HG03103 (cell line): ENCODE results near the gene OR4D5.

Experiments used
- ATAC-seq: cut with Tn5 transposase; IDR thresholded peaks from one replicate; pipeline ENCODE4 v1.9.1; 2021; ENCODE audit warnings: low read depth; ENCODE audit not compliant: unreplicated experiment

The OR4D5 gene

DNA sequence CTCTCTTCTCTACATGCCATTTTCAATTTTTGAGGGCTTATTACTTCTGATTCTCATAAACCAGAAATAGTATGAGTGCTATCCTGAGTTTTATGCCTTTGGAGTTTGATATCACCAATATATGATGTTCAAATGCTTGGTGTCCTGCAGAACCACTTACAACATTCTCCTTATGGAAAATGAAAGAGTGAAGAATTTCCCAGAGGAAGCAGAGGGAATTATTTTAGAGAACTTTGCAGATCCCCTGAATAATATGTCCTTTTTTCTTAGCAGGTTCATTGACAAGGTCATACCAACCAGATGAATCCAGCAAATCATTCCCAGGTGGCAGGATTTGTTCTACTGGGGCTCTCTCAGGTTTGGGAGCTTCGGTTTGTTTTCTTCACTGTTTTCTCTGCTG, at the start of gene OR4D5:
OR4D5 (plus strand) TSS at position 301 of the 400 bp plus-strand sequence; CDS start at position 301, 0 bp downstream.
- ATAC-seq = no peak

DNA sequence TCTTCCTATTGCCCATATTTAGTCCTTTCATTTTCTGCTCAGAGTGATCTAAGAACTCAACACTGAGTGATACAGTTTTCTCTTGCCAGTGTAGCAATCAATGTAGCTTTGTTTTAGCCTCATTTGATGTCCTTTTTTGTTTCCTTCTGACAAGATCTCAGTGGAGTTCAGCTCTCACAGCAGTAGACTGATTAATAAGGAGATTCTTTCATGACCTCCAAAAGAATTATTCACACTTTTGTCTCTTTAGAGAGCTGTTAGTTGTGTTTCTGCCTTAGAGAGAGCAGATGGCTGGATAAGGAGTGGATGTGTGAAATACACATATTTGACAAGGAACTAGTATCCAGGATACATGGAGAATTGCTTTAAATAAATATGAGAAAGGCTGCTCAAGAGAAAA, 47.4 kb upstream of the OR4D5 start:
- ATAC-seq = no peak

DNA sequence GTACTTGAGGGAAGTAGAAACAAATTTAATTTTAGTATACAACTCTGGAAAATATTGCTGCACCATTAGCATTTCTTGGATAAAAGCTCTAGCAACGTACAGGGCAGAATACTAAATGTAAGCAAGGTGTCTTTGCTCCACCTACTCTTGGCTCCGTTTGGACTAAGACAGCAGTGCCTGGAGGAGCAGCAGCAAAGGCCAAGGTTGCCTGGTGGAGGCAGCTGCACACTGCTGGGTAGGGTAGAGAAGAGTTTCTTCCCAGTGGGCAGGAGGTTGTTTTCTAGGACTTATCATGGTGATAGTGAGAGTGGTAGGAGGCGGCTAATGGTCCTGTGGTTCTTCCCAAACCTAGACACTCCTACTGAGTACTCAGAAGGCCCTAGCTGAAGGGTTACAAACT, 39.6 kb upstream of the OR4D5 start:
- no peak for ATAC-seq

DNA sequence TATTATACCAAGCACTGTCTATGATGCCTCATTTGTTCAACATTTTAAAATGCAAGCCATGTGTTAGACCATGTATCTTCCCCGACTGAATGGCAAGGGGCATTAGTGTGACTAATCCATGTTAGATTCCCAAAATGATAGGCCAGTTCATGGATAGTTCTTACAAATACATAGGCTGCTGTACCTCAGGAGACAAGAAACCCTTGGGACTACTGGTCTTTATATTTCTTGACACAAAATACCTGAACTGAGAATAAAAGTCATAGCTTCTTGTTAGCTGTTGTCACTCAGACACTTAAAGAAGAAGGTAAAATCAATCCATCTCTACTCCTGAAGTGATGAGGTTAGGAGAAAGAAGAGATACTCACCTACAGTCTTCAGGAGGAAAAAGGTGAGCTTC, 37.5 kb upstream of the OR4D5 start, which contains the start of gene OR8D4:
OR8D4 (plus strand) TSS at position 301 of the 400 bp plus-strand sequence. CDS start 4,265 bp downstream, outside the sequence.
- no peak for ATAC-seq

DNA sequence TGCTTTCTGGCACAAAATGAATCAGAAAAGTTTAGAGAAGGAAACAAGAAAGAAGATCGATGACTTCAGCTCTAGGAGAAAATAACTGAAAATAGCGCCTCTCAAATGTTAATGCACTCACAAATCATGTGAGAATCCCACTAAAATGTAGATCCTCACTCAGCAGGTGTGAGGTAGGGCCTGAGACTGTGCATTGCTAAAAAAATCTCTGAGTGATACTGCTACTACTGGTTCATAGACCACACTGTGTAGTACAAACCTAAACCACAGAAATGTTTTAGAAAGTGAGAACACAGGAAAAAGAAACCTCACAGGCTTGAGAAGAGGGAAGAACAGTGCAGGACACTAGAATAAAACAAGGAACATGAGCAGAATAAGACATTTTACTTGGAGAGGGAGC, 35.5 kb upstream of the OR4D5 start:
- ATAC-seq = peak; percentile 94

DNA sequence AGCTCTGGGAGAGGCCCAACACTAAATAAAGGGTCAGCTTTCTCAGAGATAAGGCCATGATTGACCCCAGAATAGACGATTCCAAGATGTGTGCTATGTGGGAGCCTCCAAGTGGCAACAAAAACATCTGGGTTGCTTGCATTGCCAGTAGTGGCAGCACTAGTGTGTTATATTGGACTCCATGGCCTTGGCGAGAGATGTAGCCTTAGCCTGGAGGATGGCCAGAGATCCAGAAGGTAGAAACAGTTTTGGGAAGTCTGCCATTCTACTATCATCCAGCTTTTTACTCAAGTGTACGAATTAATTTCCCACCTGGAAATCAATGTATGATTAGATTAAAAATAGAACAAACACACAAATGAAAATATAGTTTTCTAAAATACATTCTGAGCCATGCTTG, 34.5 kb upstream of the OR4D5 start:
- no peak for ATAC-seq

DNA sequence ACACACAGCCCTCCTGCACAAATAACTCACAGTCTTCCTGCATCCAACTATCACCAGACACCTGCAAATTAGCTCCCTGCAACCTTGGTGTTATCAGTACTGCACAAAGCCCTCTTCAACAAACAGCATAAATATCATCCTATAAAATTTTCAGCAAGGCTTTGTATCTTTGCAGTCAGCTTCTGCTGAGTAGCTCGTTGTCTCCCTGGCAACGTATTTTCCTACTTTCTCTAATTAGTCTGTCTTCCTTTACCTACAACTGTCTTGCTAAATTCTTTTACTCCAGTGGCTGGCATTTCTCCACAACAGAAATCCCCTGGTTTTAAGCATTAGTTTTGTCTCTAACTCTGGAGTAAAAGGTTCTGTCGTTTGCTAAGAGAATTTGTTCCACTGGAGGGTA, 33.6 kb upstream of the OR4D5 start:
- no peak for ATAC-seq

DNA sequence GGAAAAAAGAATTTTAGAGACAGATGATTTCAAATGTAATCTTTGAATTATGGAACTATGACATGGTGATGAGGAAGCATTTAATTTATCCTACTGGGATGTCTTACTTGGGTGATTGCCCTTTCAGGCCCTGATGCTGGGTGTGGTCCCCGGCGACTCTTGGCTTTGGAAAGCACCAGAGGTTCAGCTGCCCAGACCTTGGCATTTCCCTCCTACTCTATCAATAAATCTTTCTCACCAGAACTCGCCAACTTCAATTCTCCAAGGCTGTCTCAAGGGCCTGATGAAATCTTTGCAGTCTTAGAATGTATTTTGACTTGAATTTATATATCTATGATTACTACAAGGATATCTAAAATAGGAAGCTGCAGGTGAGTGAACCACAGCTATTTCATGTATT, 18.5 kb upstream of the OR4D5 start:
- no peak for ATAC-seq

DNA sequence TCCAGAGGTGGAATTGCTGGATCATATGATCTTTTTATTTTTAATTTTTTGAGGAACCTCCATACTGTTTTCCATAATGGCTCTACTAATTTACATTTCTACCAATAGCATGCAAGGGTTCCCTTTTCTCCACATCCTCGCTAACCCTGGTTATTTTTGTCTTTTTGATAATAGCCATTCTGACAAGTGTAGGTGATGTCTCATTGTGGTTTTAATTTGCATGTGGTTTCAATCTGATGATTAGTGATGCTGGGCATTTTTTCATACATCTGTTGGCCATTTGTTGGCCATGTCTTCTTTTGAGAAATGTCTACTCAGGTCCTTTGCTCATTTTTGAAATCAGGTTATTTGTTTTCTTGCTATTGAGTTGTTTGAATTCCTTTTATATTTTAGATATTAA, 15.4 kb upstream of the OR4D5 start:
- no peak for ATAC-seq

DNA sequence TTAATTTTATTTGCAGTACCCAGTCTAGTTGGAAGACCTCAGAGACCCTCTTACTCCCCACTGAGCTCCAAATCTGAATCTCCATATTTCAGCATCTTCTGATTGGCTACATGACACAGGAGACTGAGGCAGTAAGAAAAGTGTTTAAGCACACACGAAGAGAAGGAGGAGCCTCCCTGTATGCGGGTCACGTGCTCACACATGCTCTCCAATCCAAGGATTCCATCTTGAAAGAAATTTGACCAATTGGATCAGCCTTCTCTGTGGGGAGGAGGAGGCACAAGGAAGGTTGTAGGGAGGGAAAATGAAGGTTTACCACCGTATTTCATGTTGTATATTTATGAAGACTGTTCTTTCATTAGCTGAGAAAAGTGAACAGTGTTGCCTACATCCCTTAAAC, 3.0 kb downstream of the OR4D5 start:
- ATAC-seq = no peak

DNA sequence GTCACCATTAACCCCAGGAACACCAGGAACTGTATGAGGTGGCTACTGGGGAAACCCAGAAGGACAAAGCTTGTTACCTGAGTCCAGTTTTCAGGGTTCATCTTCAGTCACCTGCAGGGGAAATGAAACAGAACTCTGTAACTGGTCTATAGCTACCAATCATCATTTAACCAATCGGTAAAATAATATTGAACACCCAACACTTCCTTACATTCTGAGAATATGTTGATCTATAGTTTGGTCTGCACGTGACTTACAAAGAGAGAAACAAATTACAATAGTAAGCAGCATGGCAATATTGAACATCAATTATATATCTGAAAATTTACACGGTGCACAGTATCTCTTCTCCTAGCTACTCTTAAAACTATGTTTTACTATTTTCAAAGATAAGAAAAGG, 4.3 kb downstream of the OR4D5 start, which contains the start of gene OR6T1:
OR6T1 (minus strand) TSS at position 101 of the 400 bp plus-strand sequence; CDS start at position 101, 0 bp downstream.
- ATAC-seq = no peak

DNA sequence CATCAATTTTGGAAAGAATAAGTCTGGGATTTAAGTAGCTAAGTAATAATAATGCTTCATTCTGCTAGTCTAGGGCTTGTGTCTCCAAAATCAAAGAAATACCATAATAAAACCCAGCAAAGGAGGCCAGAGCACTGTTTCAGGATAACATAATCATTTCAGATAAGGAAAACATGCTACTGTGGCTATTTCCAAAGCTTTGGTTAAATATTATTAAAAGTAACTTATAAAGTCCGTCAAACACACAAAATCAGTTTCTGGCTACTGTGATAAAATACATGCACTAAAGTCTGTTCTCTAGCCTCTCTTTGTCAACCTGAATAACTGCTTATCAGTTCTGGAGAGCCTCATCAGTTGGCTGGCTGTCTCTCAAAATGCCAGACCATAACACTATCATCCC, 5.7 kb downstream of the OR4D5 start:
- ATAC-seq = no peak

DNA sequence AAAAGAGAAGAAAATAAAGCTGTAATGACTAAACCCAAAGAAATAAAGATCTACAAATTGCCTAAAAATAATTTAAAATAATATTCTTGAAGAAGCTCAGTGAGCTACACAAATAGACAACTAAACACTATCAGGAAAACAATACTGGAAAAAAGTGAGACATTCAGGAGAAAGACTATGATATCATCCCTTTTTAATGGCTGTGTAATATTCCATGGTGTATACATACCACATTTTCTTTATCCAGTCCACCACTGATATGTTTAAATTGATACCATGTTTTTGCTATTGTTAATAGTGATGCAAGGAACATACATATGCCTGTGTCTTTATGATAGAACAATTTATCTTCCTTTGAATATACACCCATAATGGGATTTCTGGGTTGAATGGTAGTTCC, 17.3 kb downstream of the OR4D5 start:
- no peak for ATAC-seq

DNA sequence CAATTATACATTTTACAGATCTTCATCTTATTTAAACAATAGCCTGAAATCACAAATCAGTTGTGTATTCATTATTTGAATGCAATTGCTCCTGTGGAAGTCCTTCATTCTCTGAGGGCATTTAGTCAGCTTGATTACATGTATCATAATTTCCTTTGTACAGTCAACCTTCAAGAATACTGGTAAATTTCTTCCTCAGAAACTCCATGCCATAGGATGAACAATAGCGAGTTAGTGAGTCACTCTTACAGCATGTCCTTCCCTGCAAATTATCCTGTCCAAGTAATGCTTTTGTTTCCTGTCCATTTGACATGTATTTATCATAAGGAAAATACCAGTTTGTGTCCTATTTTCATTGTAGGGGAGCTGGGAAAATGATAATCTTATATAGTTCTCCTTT, 34.4 kb downstream of the OR4D5 start:
- no peak for ATAC-seq

DNA sequence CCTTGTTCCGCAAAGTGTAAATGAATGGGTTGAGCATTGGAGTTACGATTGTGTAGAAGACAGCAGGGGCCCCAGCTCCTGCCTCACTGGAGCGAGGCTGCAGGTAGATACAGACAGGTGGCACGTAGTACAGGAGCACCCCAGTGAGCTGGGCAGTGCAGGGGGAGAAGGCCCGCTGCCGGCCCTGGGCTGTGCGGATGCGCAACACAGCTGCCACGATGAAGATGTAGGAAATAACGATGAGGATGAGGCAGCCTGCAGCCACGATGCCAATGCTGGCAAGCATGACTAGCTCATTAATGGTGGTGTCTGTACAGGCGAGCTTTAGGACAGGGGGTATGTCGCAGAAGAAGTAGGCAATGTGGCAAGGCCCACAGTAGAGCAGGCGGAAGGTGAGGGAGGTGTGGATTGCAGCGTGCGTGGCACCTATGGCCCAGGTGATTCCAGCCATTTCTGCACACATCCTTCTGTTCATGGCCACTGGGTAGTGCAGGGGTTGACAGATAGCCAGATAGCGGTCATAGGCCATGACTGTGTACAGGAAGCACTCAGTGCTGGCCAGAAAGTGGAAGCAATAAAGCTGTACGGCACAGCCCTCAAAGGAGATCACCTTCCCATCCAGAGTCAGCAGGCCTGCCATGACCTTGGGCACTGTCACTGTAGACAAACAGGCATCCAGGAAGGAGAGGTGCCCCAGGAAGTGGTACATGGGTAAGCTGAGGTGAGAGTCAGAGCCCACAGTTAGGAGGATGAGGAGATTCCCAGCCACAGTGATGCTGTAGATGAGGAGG, 37.5 kb downstream of the OR4D5 start:
- ATAC-seq = no peak

DNA sequence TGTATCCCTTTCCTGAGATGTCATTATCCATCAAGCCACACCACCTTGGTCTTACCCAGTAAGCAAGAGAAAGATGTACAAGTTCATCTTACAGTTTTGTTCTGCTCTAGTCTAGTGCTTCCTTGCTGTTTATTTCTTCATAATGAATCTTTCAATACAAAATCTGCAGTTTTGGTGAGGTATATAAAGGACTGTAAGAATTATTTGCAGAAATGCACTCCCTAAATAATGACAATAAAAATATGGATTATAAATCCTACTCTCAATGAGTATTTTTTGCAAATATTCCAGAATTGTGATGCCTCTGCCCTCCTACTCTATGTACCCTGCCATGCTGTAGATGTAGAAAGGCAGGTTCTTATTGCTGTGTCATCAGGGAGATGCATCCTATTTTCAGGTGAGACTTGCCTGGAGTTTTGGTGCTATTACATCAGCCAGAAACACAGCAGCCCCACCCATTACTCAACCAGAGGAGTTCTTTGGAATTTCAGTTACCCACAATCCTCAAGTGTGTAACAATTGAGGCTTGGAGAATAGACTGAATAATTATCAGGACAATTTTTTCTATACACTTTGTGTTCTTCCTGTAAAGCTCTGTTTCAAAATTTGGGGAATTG, 38.4 kb downstream of the OR4D5 start, which contains the start of gene OR10S1:
OR10S1 (minus strand) TSS at position 51 of the 617 bp plus-strand sequence. CDS start 117 bp downstream, outside the sequence.
- ATAC-seq = no peak

DNA sequence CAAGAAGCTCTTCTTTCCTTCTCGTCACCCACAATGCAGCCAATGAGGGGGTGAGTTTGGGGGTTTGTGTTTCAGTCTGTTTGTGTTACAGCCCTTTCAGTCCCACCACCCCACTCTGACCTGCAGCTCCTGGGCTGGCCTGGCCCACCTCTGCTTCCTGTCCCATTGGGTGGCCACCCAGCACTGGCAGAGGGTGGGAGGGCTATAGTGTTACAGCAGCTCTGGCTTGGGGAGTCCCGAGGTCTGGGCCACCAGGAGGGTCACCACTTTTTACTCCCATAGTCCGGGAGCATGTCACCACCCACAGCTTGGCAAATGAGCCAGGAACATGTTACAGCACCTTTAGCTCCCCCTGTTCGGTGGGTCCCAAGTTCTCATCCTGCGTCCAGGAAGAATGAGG, 39.9 kb downstream of the OR4D5 start:
- ATAC-seq = no peak
